Measurements from ENCODE around the gene CDHR4. TPM values are rescaled to one million over a fixed set of nuclear protein-coding genes. Genes with fewer than 3 reads are reported as not detected.

CDHR4 gene
- total and polyA plus RNA-seq, 9 of the 15 experiments (the other 6 are each of a cell fraction or from before 2014, with no cell fraction given): 0.21 TPM; not detected in 8

DNA sequence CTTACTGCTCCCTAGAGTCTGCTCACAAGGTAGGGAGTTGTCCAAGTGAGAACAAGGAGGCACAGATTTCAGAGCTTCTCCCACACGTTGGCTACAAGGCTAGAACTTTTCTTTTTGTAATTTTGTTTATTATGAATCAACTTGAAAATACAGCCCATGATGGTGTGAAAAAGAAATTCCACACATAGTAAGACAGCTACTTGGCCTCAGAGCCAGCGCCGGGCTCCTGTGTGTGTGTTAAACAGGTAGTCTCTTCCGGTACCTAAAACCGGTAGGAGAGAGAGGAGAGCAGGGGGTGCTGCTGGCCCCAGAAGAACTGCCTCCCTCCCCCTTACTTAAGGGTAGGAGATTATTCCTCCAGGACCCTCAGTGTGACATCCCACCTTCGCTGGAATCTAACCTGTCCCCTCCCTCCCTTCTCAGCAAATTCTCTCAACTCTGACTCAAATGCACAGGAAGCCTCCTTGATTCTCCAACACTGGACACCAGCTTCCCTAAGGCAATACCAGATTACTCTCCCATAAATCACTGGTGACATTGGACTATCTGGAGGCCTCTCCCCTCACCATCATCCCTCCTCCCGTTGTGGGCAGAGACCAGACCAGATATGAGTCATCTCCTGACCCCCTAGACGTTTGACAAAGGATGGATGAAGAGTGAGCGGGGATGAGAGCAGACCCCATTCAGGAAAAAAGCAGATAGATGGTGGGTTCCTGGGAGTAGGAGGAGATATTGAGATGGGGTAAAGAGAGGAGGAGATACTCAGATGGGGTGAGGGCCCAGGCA is 8.9 kb downstream of the CDHR4 start (continued):
- no peak for TF ChIP-seq ZNF274 (IDR thresholded peaks at IDR 0.05; ENCODE audit: borderline replicate concordance, low read depth, low read length)
- TF ChIP-seq, protein P1, sequence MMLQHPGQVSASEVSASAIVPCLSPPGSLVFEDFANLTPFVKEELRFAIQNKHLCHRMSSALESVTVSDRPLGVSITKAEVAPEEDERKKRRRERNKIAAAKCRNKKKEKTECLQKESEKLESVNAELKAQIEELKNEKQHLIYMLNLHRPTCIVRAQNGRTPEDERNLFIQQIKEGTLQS (IDR thresholded peaks at IDR 0.05): peak; percentile 75
- TF ChIP-seq, protein P1 (CRISPR knock-in tag; conservative IDR thresholded peaks at IDR 0.05): no peak
- no peak for TF ChIP-seq SOX6 (IDR thresholded peaks at IDR 0.05)
- TF ChIP-seq, protein P2, sequence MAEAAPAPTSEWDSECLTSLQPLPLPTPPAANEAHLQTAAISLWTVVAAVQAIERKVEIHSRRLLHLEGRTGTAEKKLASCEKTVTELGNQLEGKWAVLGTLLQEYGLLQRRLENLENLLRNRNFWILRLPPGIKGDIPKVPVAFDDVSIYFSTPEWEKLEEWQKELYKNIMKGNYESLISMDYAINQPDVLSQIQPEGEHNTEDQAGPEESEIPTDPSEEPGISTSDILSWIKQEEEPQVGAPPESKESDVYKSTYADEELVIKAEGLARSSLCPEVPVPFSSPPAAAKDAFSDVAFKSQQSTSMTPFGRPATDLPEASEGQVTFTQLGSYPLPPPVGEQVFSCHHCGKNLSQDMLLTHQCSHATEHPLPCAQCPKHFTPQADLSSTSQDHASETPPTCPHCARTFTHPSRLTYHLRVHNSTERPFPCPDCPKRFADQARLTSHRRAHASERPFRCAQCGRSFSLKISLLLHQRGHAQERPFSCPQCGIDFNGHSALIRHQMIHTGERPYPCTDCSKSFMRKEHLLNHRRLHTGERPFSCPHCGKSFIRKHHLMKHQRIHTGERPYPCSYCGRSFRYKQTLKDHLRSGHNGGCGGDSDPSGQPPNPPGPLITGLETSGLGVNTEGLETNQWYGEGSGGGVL (CRISPR knock-in tag; IDR thresholded peaks at IDR 0.05): no peak
- no peak for TF ChIP-seq KDM2B (CRISPR knock-in tag; IDR thresholded peaks at IDR 0.05)
- peak; percentile 48; the same call in 1 of the 2 replicates for TF ChIP-seq MECOM (CRISPR knock-in tag; IDR thresholded peaks at IDR 0.05)
- TF ChIP-seq KDM1A (IDR thresholded peaks at IDR 0.05): peak; percentile 29 to 52; a peak in 2 of 4 replicates
- no peak for TF ChIP-seq CREBBP (IDR thresholded peaks at IDR 0.05; ENCODE audit: low read depth, low read length)
- TF ChIP-seq GABPB1 (CRISPR knock-in tag; IDR thresholded peaks at IDR 0.05): no peak
- no peak for TF ChIP-seq GABPB2 (CRISPR knock-in tag; conservative IDR thresholded peaks at IDR 0.05)
- no peak for TF ChIP-seq SAFB (IDR thresholded peaks at IDR 0.05; ENCODE audit: borderline replicate concordance, low read depth, low read length)
- TF ChIP-seq EP300 (IDR thresholded peaks at IDR 0.05; ENCODE audit: low read length): no peak
- TF ChIP-seq POLR2H (tag; IDR thresholded peaks at IDR 0.05; ENCODE audit: low read depth): no peak
- TF ChIP-seq, protein P3, sequence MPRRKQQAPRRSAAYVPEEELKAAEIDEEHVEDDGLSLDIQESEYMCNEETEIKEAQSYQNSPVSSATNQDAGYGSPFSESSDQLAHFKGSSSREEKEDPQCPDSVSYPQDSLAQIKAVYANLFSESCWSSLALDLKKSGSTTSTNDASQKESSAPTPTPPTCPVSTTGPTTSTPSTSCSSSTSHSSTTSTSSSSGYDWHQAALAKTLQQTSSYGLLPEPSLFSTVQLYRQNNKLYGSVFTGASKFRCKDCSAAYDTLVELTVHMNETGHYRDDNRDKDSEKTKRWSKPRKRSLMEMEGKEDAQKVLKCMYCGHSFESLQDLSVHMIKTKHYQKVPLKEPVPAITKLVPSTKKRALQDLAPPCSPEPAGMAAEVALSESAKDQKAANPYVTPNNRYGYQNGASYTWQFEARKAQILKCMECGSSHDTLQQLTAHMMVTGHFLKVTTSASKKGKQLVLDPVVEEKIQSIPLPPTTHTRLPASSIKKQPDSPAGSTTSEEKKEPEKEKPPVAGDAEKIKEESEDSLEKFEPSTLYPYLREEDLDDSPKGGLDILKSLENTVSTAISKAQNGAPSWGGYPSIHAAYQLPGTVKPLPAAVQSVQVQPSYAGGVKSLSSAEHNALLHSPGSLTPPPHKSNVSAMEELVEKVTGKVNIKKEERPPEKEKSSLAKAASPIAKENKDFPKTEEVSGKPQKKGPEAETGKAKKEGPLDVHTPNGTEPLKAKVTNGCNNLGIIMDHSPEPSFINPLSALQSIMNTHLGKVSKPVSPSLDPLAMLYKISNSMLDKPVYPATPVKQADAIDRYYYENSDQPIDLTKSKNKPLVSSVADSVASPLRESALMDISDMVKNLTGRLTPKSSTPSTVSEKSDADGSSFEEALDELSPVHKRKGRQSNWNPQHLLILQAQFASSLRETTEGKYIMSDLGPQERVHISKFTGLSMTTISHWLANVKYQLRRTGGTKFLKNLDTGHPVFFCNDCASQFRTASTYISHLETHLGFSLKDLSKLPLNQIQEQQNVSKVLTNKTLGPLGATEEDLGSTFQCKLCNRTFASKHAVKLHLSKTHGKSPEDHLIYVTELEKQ (CRISPR knock-in tag; IDR thresholded peaks at IDR 0.05): no peak
- TF ChIP-seq, protein P4, sequence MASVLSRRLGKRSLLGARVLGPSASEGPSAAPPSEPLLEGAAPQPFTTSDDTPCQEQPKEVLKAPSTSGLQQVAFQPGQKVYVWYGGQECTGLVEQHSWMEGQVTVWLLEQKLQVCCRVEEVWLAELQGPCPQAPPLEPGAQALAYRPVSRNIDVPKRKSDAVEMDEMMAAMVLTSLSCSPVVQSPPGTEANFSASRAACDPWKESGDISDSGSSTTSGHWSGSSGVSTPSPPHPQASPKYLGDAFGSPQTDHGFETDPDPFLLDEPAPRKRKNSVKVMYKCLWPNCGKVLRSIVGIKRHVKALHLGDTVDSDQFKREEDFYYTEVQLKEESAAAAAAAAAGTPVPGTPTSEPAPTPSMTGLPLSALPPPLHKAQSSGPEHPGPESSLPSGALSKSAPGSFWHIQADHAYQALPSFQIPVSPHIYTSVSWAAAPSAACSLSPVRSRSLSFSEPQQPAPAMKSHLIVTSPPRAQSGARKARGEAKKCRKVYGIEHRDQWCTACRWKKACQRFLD (CRISPR knock-in tag; IDR thresholded peaks at IDR 0.05): no peak
